Stomach (tissue), 4 donors: ENCODE data around the gene MRPS31.
"Not testable (repeated sequence)": the region's sequence is repeated elsewhere in the genome, so short reads cannot be mapped to it uniquely, and the experiment has no call there.

Experiments used
- EP300 ChIP-seq: sonication (generic); formaldehyde crosslinking; IDR thresholded peaks from one replicate; pipeline ENCODE4 v1.6.1; 2017; ENCODE audit warnings: antibody characterized with exemption
- POLR2A ChIP-seq, 4 donors: fragments of 450-650 bp; IDR thresholded peaks; one replicate each; pipeline ENCODE4 v1.6.1; 2016; ENCODE audit warnings: antibody characterized with exemption in 4 of 4, control low read depth in 2 of 4, mild to moderate bottlenecking in 1 of 4, moderate library complexity in 1 of 4
- TF ChIP-seq, protein P1 (sequence below), 7 experiments: fragments of 450-650 bp in 4 of 7; fragments of 200-600 bp in 3 of 7; sonication (generic) in 3 of 7; IDR thresholded peaks; one replicate each; pipeline ENCODE4 v1.5.1; 2016 to 2019; ENCODE audit warnings: antibody characterized with exemption in 7 of 7, control low read depth in 2 of 7, mild to moderate bottlenecking in 1 of 7

DNA sequence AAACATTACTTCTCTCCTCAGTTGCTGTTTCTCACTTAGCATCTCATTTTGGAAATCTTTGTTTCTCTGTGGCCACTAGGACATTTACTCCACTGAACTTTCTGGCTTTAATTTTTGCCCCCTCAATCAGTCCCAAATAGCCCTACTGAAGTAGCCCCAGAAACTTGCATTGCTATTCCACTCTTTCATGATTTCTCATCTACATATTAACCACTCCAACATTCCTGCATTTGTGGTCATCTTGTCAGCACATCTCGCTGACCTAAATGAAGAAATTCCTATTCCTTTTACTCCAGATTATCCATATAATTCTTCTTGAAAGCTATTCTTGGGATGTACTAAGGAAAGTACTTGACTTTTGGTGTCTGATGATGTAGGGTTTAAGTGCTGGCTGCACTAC is 56.6 kb downstream of the MRPS31 start:
- TF ChIP-seq, protein P1, sequence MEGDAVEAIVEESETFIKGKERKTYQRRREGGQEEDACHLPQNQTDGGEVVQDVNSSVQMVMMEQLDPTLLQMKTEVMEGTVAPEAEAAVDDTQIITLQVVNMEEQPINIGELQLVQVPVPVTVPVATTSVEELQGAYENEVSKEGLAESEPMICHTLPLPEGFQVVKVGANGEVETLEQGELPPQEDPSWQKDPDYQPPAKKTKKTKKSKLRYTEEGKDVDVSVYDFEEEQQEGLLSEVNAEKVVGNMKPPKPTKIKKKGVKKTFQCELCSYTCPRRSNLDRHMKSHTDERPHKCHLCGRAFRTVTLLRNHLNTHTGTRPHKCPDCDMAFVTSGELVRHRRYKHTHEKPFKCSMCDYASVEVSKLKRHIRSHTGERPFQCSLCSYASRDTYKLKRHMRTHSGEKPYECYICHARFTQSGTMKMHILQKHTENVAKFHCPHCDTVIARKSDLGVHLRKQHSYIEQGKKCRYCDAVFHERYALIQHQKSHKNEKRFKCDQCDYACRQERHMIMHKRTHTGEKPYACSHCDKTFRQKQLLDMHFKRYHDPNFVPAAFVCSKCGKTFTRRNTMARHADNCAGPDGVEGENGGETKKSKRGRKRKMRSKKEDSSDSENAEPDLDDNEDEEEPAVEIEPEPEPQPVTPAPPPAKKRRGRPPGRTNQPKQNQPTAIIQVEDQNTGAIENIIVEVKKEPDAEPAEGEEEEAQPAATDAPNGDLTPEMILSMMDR (IDR thresholded peaks at IDR 0.05): not testable (repeated sequence)
- TF ChIP-seq EP300; POLR2A (IDR thresholded peaks at IDR 0.05): not testable (repeated sequence)
